ENCODE measurements around the gene DGCR8.

DGCR8 gene

GRCh38 chr22:20153945-20154344 is 73.9 kb downstream of the DGCR8 start:
- no peaks in the 10 kb centered on the region for H3K9me3 ChIP-seq (ENCODE audit: control insufficient read depth, insufficient read depth, low read length)
- no peak for TF ChIP-seq CTCF (IDR thresholded peaks at IDR 0.05; ENCODE audit: low read depth, low read length, poor library complexity, severe bottlenecking)
- no peak for TF ChIP-seq EZH2phosphoT487 (IDR thresholded peaks at IDR 0.05; ENCODE audit: borderline replicate concordance, low read length)
- H4K20me1 ChIP-seq (ENCODE audit: control insufficient read depth, insufficient read depth, low read depth, low read length) = no peaks in the 10 kb centered on the region
- no peaks in the 10 kb centered on the region for H3K36me3 ChIP-seq (ENCODE audit: control insufficient read depth, low read length)
- H3K27me3 ChIP-seq (ENCODE audit: control insufficient read depth, low read length) = 0 out of 2 replicates have a peak, but pooled peaks cover 3% of the 10 kb centered on the region
- H3K9me2 ChIP-seq (replicated peaks; ENCODE audit: control insufficient read depth, low read length) = no peaks in the 10 kb centered on the region
- H3K27ac ChIP-seq (ENCODE audit: low read depth, low read length) = no peak overlapping the region
- H3K4me2 ChIP-seq (ENCODE audit: low read length) = no peak overlapping the region
- no peaks in the 10 kb centered on the region for H3K4me1 ChIP-seq (ENCODE audit: control insufficient read depth, low read length)
- H3K4me3 ChIP-seq (ENCODE audit: low read length) = no peak overlapping the region
- H3K79me2 ChIP-seq (ENCODE audit: control insufficient read depth, low read length) = no peaks in the 10 kb centered on the region
- H3F3A ChIP-seq (ENCODE audit: control insufficient read depth, insufficient read depth) = no peaks in the 10 kb centered on the region

GRCh38 chr22:20154602-20155187 is 74.7 kb downstream of the DGCR8 start:
- Histone ChIP-seq H3K27ac (ENCODE audit: low read depth, low read length) (no peak overlapping the region), H3K36me3 (ENCODE audit: control insufficient read depth, low read length) (no peaks in the 10 kb centered on the region), H3K79me2 (ENCODE audit: control insufficient read depth, low read length) (no peaks in the 10 kb centered on the region), H3K9me3 (ENCODE audit: control insufficient read depth, insufficient read depth, low read length) (no peaks in the 10 kb centered on the region), H3K4me1 (ENCODE audit: control insufficient read depth, low read length) (no peaks in the 10 kb centered on the region), H3K27me3 (ENCODE audit: control insufficient read depth, low read length) (0 out of 2 replicates have a peak, but pooled peaks cover 3% of the 10 kb centered on the region), H3K4me3 (ENCODE audit: low read length) (no peak overlapping the region), H4K20me1 (ENCODE audit: control insufficient read depth, insufficient read depth, low read depth, low read length) (no peaks in the 10 kb centered on the region), H3K4me2 (ENCODE audit: low read length) (no peak overlapping the region), H3K9me2 (replicated peaks; ENCODE audit: control insufficient read depth, low read length) (no peaks in the 10 kb centered on the region), H3F3A (ENCODE audit: control insufficient read depth, insufficient read depth) (no peaks in the 10 kb centered on the region)
- TF ChIP-seq EZH2phosphoT487 (IDR thresholded peaks at IDR 0.05; ENCODE audit: borderline replicate concordance, low read length) (no peak), CTCF (IDR thresholded peaks at IDR 0.05; ENCODE audit: low read depth, low read length, poor library complexity, severe bottlenecking) (no peak)

- no peak for TF ChIP-seq CTCF (IDR thresholded peaks at IDR 0.05; ENCODE audit: low read depth, low read length, poor library complexity, severe bottlenecking)
- TF ChIP-seq EZH2phosphoT487 (IDR thresholded peaks at IDR 0.05; ENCODE audit: borderline replicate concordance, low read length) = no peak
- H3K4me3 ChIP-seq (ENCODE audit: low read length) = no peak overlapping the region
- H3F3A ChIP-seq (ENCODE audit: control insufficient read depth, insufficient read depth) = no peaks in the 10 kb centered on the region
- H3K27me3 ChIP-seq (ENCODE audit: control insufficient read depth, low read length) = 0 out of 2 replicates have a peak, but pooled peaks cover 3% of the 10 kb centered on the region
- no peak overlapping the region for H3K27ac ChIP-seq (ENCODE audit: low read depth, low read length)
- H3K4me1 ChIP-seq (ENCODE audit: control insufficient read depth, low read length) = no peaks in the 10 kb centered on the region
- no peaks in the 10 kb centered on the region for H3K79me2 ChIP-seq (ENCODE audit: control insufficient read depth, low read length)
- no peaks in the 10 kb centered on the region for H3K9me2 ChIP-seq (replicated peaks; ENCODE audit: control insufficient read depth, low read length)
- no peak overlapping the region for H3K4me2 ChIP-seq (ENCODE audit: low read length)
- H3K9me3 ChIP-seq (ENCODE audit: control insufficient read depth, insufficient read depth, low read length) = no peaks in the 10 kb centered on the region
- no peaks in the 10 kb centered on the region for H4K20me1 ChIP-seq (ENCODE audit: control insufficient read depth, insufficient read depth, low read depth, low read length)
- no peaks in the 10 kb centered on the region for H3K36me3 ChIP-seq (ENCODE audit: control insufficient read depth, low read length)
Observed at GRCh38 chr22:20155330-20156041, 75.4 kb downstream of the DGCR8 start.

All from DOHH2 (cell line).